Cardiac fibroblast (primary cell): ENCODE measurements around the gene MYO5C.

ENCODE experiments used
- DNase-seq, 2 donors: peaks; one replicate each; pipeline versions ENCODE4 v3.0.0 to v3.0.0-alpha.2; 2010; ENCODE audit warnings: low read depth in 2 of 2
- H3K4me3 ChIP-seq, 2 donors: replicated peaks in 1 of 2; 1 replicate in 1 of 2; 2 replicates in 1 of 2; pipeline ENCODE4 v1.5.1; 2011; ENCODE audit warnings: low read depth in 2 of 2, low read length in 2 of 2, mild to moderate bottlenecking in 2 of 2, moderate library complexity in 1 of 2
- CTCF ChIP-seq: IDR thresholded peaks from one replicate; pipeline ENCODE4 v1.5.1; 2011; ENCODE audit warnings: low read depth, mild to moderate bottlenecking, low read length, inconsistent platforms

Gene MYO5C

GRCh38 chr15:52328680-52329079 lies 33.1 kb upstream of the MYO5C start:
- no peak for DNase-seq
- TF ChIP-seq CTCF, result no peak
- H3K4me3 ChIP-seq, result no peak overlapping the region

- TF ChIP-seq CTCF, result no peak
- no peak overlapping the region for H3K4me3 ChIP-seq
- DNase-seq, result peak; percentile 17 to 24
Measured at GRCh38 chr15:52326756-52327155, 31.2 kb upstream of the MYO5C start.

GRCh38 chr15:52324109-52324508 lies 28.5 kb upstream of the MYO5C start:
- H3K4me3 ChIP-seq, result no peak overlapping the region
- TF ChIP-seq CTCF, result no peak
- no peak for DNase-seq

GRCh38 chr15:52318729-52319500 lies 23.3 kb upstream of the MYO5C start:
- peak in 1 of 2 donors; percentile 21 for DNase-seq
- TF ChIP-seq CTCF, result no peak
- no peak overlapping the region for H3K4me3 ChIP-seq

GRCh38 chr15:52317688-52318087 lies 22.1 kb upstream of the MYO5C start:
- H3K4me3 ChIP-seq, result no peak overlapping the region
- DNase-seq, result no peak
- no peak for TF ChIP-seq CTCF

GRCh38 chr15:52317022-52317421 lies 21.4 kb upstream of the MYO5C start:
- DNase-seq, result no peak
- no peak for TF ChIP-seq CTCF
- H3K4me3 ChIP-seq, result no peak overlapping the region

GRCh38 chr15:52309154-52309548 lies 13.5 kb upstream of the MYO5C start:
- TF ChIP-seq CTCF, result no peak
- H3K4me3 ChIP-seq, result no peak overlapping the region
- DNase-seq, result no peak
